GM19351 (cell line): Measurements from ENCODE around the gene CRELD2.

Source experiments
- ATAC-seq: cut with Tn5 transposase; IDR thresholded peaks from one replicate; pipeline ENCODE4 v1.9.1; 2021; ENCODE audit warnings: mild to moderate bottlenecking, moderate library complexity; ENCODE audit not compliant: unreplicated experiment

The CRELD2 gene

GRCh38 chr22:49955581-49956417, 37.4 kb downstream of the CRELD2 start:
- no peak for ATAC-seq

- ATAC-seq = no peak
Measured at GRCh38 chr22:49956418-49956770, 38.0 kb downstream of the CRELD2 start.

- ATAC-seq = no peak
Measured at GRCh38 chr22:49956914-49957825, 38.7 kb downstream of the CRELD2 start.

GRCh38 chr22:49957826-49958365, 39.5 kb downstream of the CRELD2 start:
- no peak for ATAC-seq

GRCh38 chr22:49958366-49958921, 40.0 kb downstream of the CRELD2 start:
- no peak for ATAC-seq

- no peak for ATAC-seq
Measured at GRCh38 chr22:49958931-49959781, 40.7 kb downstream of the CRELD2 start.

GRCh38 chr22:49959782-49960158, 41.3 kb downstream of the CRELD2 start:
- ATAC-seq = peak; percentile 11

- ATAC-seq = peak; percentile 65
Measured at GRCh38 chr22:49960159-49961004, 41.9 kb downstream of the CRELD2 start, which contains the start of gene PIM3. Gene PIM3 (plus strand): TSS chr22:49960772. CDS start chr22:49960948, 176 bp downstream.

GRCh38 chr22:49961005-49961600, 42.7 kb downstream of the CRELD2 start:
- ATAC-seq = no peak

- ATAC-seq = no peak
Measured at GRCh38 chr22:49961601-49962011, 43.2 kb downstream of the CRELD2 start.

- ATAC-seq = no peak
Measured at GRCh38 chr22:49962012-49962750, 43.7 kb downstream of the CRELD2 start.

- no peak for ATAC-seq
Measured at GRCh38 chr22:49962751-49963646, 44.6 kb downstream of the CRELD2 start.

GRCh38 chr22:49963647-49964026, 45.2 kb downstream of the CRELD2 start:
- no peak for ATAC-seq

GRCh38 chr22:49964136-49965090, 46.0 kb downstream of the CRELD2 start:
- ATAC-seq = no peak

- no peak for ATAC-seq
Measured at GRCh38 chr22:49965091-49966040, 46.9 kb downstream of the CRELD2 start.
